HepG2 (cell line): ENCODE measurements around the gene NXPH4. TPM values are rescaled to one million over a fixed set of nuclear protein-coding genes. Genes with fewer than 3 reads are reported as not detected.

Experiments
- ATAC-seq: fragments of 200-7000 bp; cut with Tn5 transposase; 3 replicates; pipeline ENCODE4 v1.9.1; 2020; ENCODE audit warnings: mild to moderate bottlenecking, moderate library complexity
- BruUV-seq: library from RNA; stranded (reverse); fragments of 400-500 nt; replicated peaks from 2 replicates; lab custom pipeline; 2021; lab: Mats Ljungman, UMichigan
- CTCF ChIA-PET: fragments of 300-600 bp; formaldehyde crosslinking; extraction: SDS; loops from one replicate; lab custom pipeline; 2021; ENCODE audit warnings: low total read pairs, inconsistent platforms, low intra/inter-chr PET ratio; lab: Yijun Ruan, JAX
- POLR2A ChIA-PET: fragments of 350-600 bp; sonication (Branson Sonifier 250); formaldehyde crosslinking; loops from one replicate; lab custom pipeline; 2020; ENCODE audit warnings: antibody characterized with exemption, inconsistent platforms; lab: Yijun Ruan, JAX
- DNase-seq: peaks from one replicate; pipeline ENCODE4 v3.0.0-alpha.2; 2015; ENCODE audit warnings: low spot score
- FAIRE-seq: peaks from 3 replicates; lab custom pipeline; 2011; peaks lifted over from hg19 to GRCh38; lab: Jason Lieb, UNC
- H2AFZ ChIP-seq: one replicate; pipeline ENCODE4 v1.6.1; 2011; ENCODE audit warnings: low read length, inconsistent platforms
- H3K27ac ChIP-seq: fragments of 300-600 bp; 3 replicates; pipeline ENCODE4 v1.8.0; 2011; ENCODE audit warnings: mixed run types, mild to moderate bottlenecking, mixed read lengths, low read length, inconsistent platforms; ENCODE audit not compliant: insufficient read depth; ENCODE audit errors: extremely low read length
- H3K27me3 ChIP-seq, 2 experiments: fragments of 200-600 bp in 1 of 2; 2 replicates in 1 of 2; 3 replicates in 1 of 2; pipeline versions ENCODE4 v1.6.0 to v1.8.0; 2011; ENCODE audit warnings: low read length in 2 of 2, mild to moderate bottlenecking in 2 of 2, moderate library complexity in 2 of 2, inconsistent platforms in 1 of 2; ENCODE audit not compliant: insufficient read depth in 2 of 2, control insufficient read depth in 1 of 2
- H3K36me3 ChIP-seq, 2 experiments: fragments of 200-600 bp in 1 of 2; replicated peaks in 1 of 2; 2 replicates in 1 of 2; 3 replicates in 1 of 2; pipeline versions ENCODE4 v1.5.1 to v1.8.0; 2011; ENCODE audit warnings: low read length in 2 of 2, inconsistent platforms in 1 of 2; ENCODE audit not compliant: insufficient read depth in 2 of 2, control insufficient read depth in 1 of 2
- H3K4me1 ChIP-seq: 2 replicates; pipeline ENCODE4 v1.5.1; 2012; ENCODE audit warnings: low read length, inconsistent platforms; ENCODE audit not compliant: insufficient read depth
- H3K4me2 ChIP-seq: 2 replicates; pipeline ENCODE4 v1.6.0; 2011; ENCODE audit warnings: low read depth, low read length, inconsistent platforms
- H3K4me3 ChIP-seq, 3 experiments: fragments of 200-600 bp in 1 of 3; sonication (generic), shearing (Covaris generic) in 1 of 3; replicated peaks in 1 of 3; 2 replicates each; pipeline ENCODE4 v1.5.1; 2011 to 2016; ENCODE audit warnings: low read length in 3 of 3, inconsistent platforms in 2 of 3, low read depth in 2 of 3, mild to moderate bottlenecking in 2 of 3, control low read depth in 1 of 3, mixed read lengths in 1 of 3; ENCODE audit not compliant: insufficient read depth in 1 of 3
- H3K79me2 ChIP-seq: one replicate; pipeline ENCODE4 v1.6.1; 2011; ENCODE audit warnings: low read length, inconsistent platforms; ENCODE audit not compliant: insufficient read depth
- H3K9ac ChIP-seq: 2 replicates; pipeline ENCODE4 v1.6.0; 2011; ENCODE audit warnings: mild to moderate bottlenecking, low read depth, low read length, inconsistent platforms; ENCODE audit not compliant: insufficient read depth
- H3K9me3 ChIP-seq: 2 replicates; pipeline ENCODE4 v1.5.1; 2012; ENCODE audit warnings: mild to moderate bottlenecking, low read length
- H4K20me1 ChIP-seq: 2 replicates; pipeline ENCODE4 v1.6.0; 2011; ENCODE audit warnings: inconsistent platforms, mild to moderate bottlenecking, low read length, moderate library complexity; ENCODE audit not compliant: insufficient read depth
- AGO2 ChIP-seq: fragments of 200-400 bp; formaldehyde crosslinking; optimal IDR thresholded peaks from 2 replicates; pipeline ENCODE3; 2017; ENCODE audit warnings: mild to moderate bottlenecking, low read depth, low read length, moderate library complexity
- IRF1 ChIP-seq: sonication (generic); formaldehyde crosslinking; IDR thresholded peaks from 2 replicates; pipeline ENCODE4 v1.4.0; 2020; ENCODE audit warnings: low read depth, mild to moderate bottlenecking, missing genetic modification reagents
- IRF2 ChIP-seq: IDR thresholded peaks from 2 replicates; pipeline ENCODE4 v1.6.1; 2018; ENCODE audit warnings: missing genetic modification reagents, missing compliant biosample characterization
- PAX8 ChIP-seq: sonication (generic); formaldehyde crosslinking; IDR thresholded peaks from 2 replicates; pipeline ENCODE4 v1.8.0; 2022; ENCODE audit warnings: mild to moderate bottlenecking, missing genetic modification reagents, borderline replicate concordance
- RAD51 ChIP-seq: fragments of 450-650 bp; IDR thresholded peaks from 2 replicates; pipeline ENCODE4 v1.6.1; 2016; ENCODE audit warnings: borderline replicate concordance
- ZNF383 ChIP-seq: sonication (generic); formaldehyde crosslinking; IDR thresholded peaks from 2 replicates; pipeline ENCODE4 v1.4.0; 2020; ENCODE audit warnings: missing genetic modification reagents, mild to moderate bottlenecking, borderline replicate concordance
- ZNF629 ChIP-seq: sonication (generic); formaldehyde crosslinking; conservative IDR thresholded peaks from 2 replicates; pipeline ENCODE4 v1.5.0; 2020; ENCODE audit warnings: missing genetic modification reagents
- ZNF7 ChIP-seq: IDR thresholded peaks from 2 replicates; pipeline ENCODE4 v1.6.1; 2016; ENCODE audit warnings: missing biosample characterization, missing genetic modification reagents
- ZNF780A ChIP-seq: sonication (generic); formaldehyde crosslinking; IDR thresholded peaks from 2 replicates; pipeline ENCODE4 v1.8.0; 2022; ENCODE audit warnings: mild to moderate bottlenecking, missing genetic modification reagents, moderate library complexity
- WGBS: methylation state at CpG from one replicate; pipeline ENCODE4 v1.1.6; 2017; ENCODE audit warnings: low lambda C conversion rate; 5-methylcytosine and 5-hydroxymethylcytosine counted together
- in situ Hi-C: cut with HindIII; loops from 2 replicates; pipeline ENCODE4 v1.10.0; 2017; ENCODE audit warnings: low pct_unique_long_range_greater_than_20kb; ENCODE audit not compliant: extremely low pct_ligation_motif_present
- intact Hi-C: fragments of 100-400 bp; cut with micrococcal nuclease; formaldehyde crosslinking; loops from one replicate; pipeline ENCODE4 v1.10.0; 2022; ENCODE audit not compliant: unreplicated experiment
- polyA plus RNA-seq, 8 experiments: library from polyadenylated mRNA; depleted of rRNA in 3 of 8; stranded (reverse) in 7 of 8; unstranded in 1 of 8; fragments of >200 nt; fragmentation: Illumina TruSeq in 4 of 8; extraction: Trizol in 4 of 8; gene quantifications; 2 replicates each; pipeline versions ENCODE4 v1.2.1 to v1.2.3, GENCODE V29; 2011 to 2016; ENCODE audit warnings: low read depth in 4 of 8, missing spikeins in 1 of 8, mixed read lengths in 1 of 8; ENCODE audit not compliant: insufficient read depth in 1 of 8
- total RNA-seq, 5 experiments: library from RNA; depleted of rRNA; stranded (reverse); fragments of >200 nt; fragmentation: Illumina TruSeq; extraction: Trizol; gene quantifications; 2 replicates each; pipeline ENCODE4 v1.2.3, GENCODE V29; 2016; ENCODE audit warnings: low read depth in 1 of 5
- TF ChIP-seq, protein P1 (sequence below): sonication (generic); formaldehyde crosslinking; IDR thresholded peaks from 2 replicates; pipeline ENCODE4 v1.4.0; 2020; ENCODE audit warnings: mild to moderate bottlenecking, missing genetic modification reagents

NXPH4 gene
- total and polyA plus RNA-seq, 2 of the 13 experiments (the other 11 are each of a cell fraction or from before 2014, with no cell fraction given) = 0.13 TPM; not detected in 1

DNA sequence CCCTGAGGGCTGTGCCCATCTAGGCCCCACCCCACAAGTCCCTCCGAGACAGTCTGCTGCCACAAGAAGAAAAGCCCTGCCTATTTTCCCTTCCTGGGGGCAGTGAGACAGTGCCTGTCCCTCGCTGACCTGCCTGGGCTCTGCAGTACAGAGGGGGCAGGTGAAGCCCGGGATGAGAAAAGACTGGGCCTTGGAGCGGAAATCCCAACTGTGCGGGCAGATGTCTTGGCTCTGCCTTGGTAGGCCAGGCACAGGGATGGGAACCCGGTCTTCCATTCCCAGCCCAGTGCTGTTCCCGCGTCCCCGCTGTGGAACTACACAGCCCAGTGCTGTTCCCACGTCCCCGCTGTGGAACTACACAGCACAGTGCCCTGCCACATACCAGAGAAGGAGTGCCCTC lies 12.8 kb upstream of the NXPH4 start (continued):
- TF ChIP-seq IRF1 (no peak), ZNF7 (CRISPR knock-in tag) (no peak), ZNF383 (no peak), ZNF780A (CRISPR knock-in tag) (no peak), IRF2 (CRISPR knock-in tag) (no peak), RAD51 (no peak), ZNF629 (CRISPR knock-in tag) (no peak)
- TF ChIP-seq, protein P1, sequence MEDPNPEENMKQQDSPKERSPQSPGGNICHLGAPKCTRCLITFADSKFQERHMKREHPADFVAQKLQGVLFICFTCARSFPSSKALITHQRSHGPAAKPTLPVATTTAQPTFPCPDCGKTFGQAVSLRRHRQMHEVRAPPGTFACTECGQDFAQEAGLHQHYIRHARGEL (CRISPR knock-in tag) = no peak

GRCh38 chr12:57204454-57204853 lies 12.1 kb upstream of the NXPH4 start:
- Histone ChIP-seq H3K9me3 (no peaks in the 10 kb centered on the region), H3K79me2 (no peaks in the 10 kb centered on the region), H3K4me1 (no peaks in the 10 kb centered on the region), H2AFZ (no peak overlapping the region), H3K27ac (no peak overlapping the region), H3K4me3 (no peak overlapping the region), H3K4me2 (no peak overlapping the region), H3K36me3 (peaks cover 53 to 86% of the 10 kb centered on the region in 2 experiments), H4K20me1 (no peaks in the 10 kb centered on the region), H3K9ac (no peak overlapping the region), H3K27me3 (no peaks in the 10 kb centered on the region)
- intact Hi-C loops = no loop called here
- 98% methylated on average over 19 of the region's 19 CpGs for WGBS
- peak; percentile 71 for TF ChIP-seq AGO2
- TF ChIP-seq PAX8 (CRISPR knock-in tag) = no peak
- no TSS peak for BruUV-seq
- POLR2A ChIA-PET = no interaction called here
- CTCF ChIA-PET = no interaction called here
- FAIRE-seq (no peak), ATAC-seq (no peak), DNase-seq (no peak)
- in situ Hi-C loops = no loop called here
